ENCODE results near the gene CD99. TPM values are rescaled to one million over a fixed set of nuclear protein-coding genes. Genes with fewer than 3 reads are reported as not detected.

Gene CD99
- total and polyA plus RNA-seq, 4 donors: 118 to 266 (median 189) TPM

DNA sequence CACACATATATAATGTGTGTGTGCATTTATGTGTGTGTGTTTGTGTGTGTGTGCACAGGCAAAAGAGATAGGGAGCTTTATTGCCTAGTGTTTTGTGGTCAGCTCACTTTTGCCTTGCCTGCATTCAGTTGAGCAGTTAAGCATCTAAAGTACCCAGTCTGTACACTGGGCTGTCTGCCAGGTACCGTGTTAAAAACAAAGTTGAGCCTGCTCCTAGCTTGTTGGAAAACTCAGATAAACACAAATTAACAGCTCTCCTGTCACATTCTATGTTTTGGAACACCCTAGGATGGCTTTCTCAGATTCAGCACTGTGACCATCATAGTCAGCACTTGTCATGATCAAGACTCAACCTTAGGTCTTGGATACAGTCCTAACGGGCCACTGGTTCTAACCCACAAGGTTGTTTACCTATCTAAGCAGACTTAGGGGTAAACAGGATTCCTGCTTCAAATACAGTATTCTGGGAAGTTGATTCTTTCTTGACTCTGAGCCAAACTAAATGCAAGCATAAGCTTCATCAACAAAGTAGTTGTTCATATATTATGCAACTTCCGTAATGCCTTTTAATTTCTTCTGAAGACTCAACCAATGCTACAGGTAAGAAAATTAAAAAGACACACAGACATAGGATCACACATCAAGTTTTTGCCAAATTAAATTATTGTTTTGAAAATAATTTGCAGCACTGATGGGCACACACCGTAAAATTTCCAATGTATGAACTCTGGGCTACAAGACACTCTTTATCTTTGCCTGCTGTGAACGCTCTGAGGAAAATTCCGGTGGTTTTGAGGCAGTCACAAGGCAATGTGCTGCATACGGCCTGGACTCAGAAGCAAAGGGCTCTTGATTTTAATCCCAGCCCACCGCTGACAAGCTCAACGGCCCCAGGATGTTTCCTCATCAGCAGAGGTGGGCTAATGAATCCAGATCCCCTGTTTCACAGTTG, 11.3 kb upstream of the CD99 start:
- Histone ChIP-seq H3K9me3 (ENCODE audit: control insufficient read depth in 4 of 4, insufficient read depth in 3 of 4, low read length in 3 of 4) (no peaks in the 10 kb centered on the region), H3K4me1 (ENCODE audit: control insufficient read depth in 5 of 5, insufficient read depth in 5 of 5, low read length in 5 of 5) (peaks cover 0 to 6% (median 0%) of the 10 kb centered on the region in 5 donors), H3K27me3 (ENCODE audit: control insufficient read depth in 3 of 3, insufficient read depth in 3 of 3, low read length in 2 of 3) (peaks cover 0 to 25% (median 3%) of the 10 kb centered on the region in 3 donors), H3K9ac (ENCODE audit: insufficient read depth in 1 of 2, low read length in 2 of 2) (no peak overlapping the region), H3K36me3 (ENCODE audit: control insufficient read depth in 4 of 4, insufficient read depth in 4 of 4, low read length in 4 of 4) (no peaks in the 10 kb centered on the region), H3K4me3 (no peak overlapping the region), H3K27ac (ENCODE audit: low read depth in 1 of 2, low read length in 1 of 2) (no peak overlapping the region)
- ATAC-seq (ENCODE audit: insufficient read depth, low FRiP score) (no peak), DNase-seq (peak; percentile 29 to 65 (median 62))
- 65% methylated on average over 9 of the region's 9 CpGs for WGBS, 2 donors
- no peak for TF ChIP-seq CTCF (IDR thresholded peaks at IDR 0.05; ENCODE audit: control extremely low read depth, extremely low read depth)

- TF ChIP-seq CTCF (IDR thresholded peaks at IDR 0.05; ENCODE audit: control extremely low read depth, extremely low read depth): no peak
- Histone ChIP-seq H3K36me3 (ENCODE audit: control insufficient read depth in 4 of 4, insufficient read depth in 4 of 4, low read length in 4 of 4) (no peaks in the 10 kb centered on the region), H3K9ac (ENCODE audit: insufficient read depth in 1 of 2, low read length in 2 of 2) (no peak overlapping the region), H3K4me3 (no peak overlapping the region), H3K27me3 (ENCODE audit: control insufficient read depth in 3 of 3, insufficient read depth in 3 of 3, low read length in 2 of 3) (peaks cover 0 to 25% (median 3%) of the 10 kb centered on the region in 3 donors), H3K9me3 (ENCODE audit: control insufficient read depth in 4 of 4, insufficient read depth in 3 of 4, low read length in 3 of 4) (no peaks in the 10 kb centered on the region), H3K4me1 (ENCODE audit: control insufficient read depth in 5 of 5, insufficient read depth in 5 of 5, low read length in 5 of 5) (peaks cover 0 to 6% (median 0%) of the 10 kb centered on the region in 5 donors), H3K27ac (ENCODE audit: low read depth in 1 of 2, low read length in 1 of 2) (no peak overlapping the region)
- ATAC-seq (ENCODE audit: insufficient read depth, low FRiP score) (no peak), DNase-seq (no peak)
- WGBS, 2 donors: 64 to 82% methylated on average over 6 of the region's 6 CpGs
These were observed 10.4 kb upstream of the CD99 start for GRCh38 chrX:2680486-2681348.

GRCh38 chrX:2682565-2683177, 8.4 kb upstream of the CD99 start:
- 81 to 87% methylated on average over 6 of the region's 6 CpGs for WGBS, 2 donors
- H3K27me3 ChIP-seq (ENCODE audit: control insufficient read depth in 3 of 3, insufficient read depth in 3 of 3, low read length in 2 of 3): peaks cover 0 to 24% (median 3%) of the 10 kb centered on the region in 3 donors
- H3K9ac ChIP-seq (ENCODE audit: insufficient read depth in 1 of 2, low read length in 2 of 2): no peak overlapping the region
- peaks cover 0 to 6% (median 0%) of the 10 kb centered on the region in 5 donors for H3K4me1 ChIP-seq (ENCODE audit: control insufficient read depth in 5 of 5, insufficient read depth in 5 of 5, low read length in 5 of 5)
- H3K36me3 ChIP-seq (ENCODE audit: control insufficient read depth in 4 of 4, insufficient read depth in 4 of 4, low read length in 4 of 4): no peaks in the 10 kb centered on the region
- DNase-seq (no peak), ATAC-seq (ENCODE audit: insufficient read depth, low FRiP score) (no peak)
- H3K4me3 ChIP-seq: no peak overlapping the region
- no peak overlapping the region for H3K27ac ChIP-seq (ENCODE audit: low read depth in 1 of 2, low read length in 1 of 2)
- no peaks in the 10 kb centered on the region for H3K9me3 ChIP-seq (ENCODE audit: control insufficient read depth in 4 of 4, insufficient read depth in 3 of 4, low read length in 3 of 4)
- no peak for TF ChIP-seq CTCF (IDR thresholded peaks at IDR 0.05; ENCODE audit: control extremely low read depth, extremely low read depth)

All from lung (tissue), 12 donors.